Loucy (cell line): ENCODE results near the gene CTAGE8.
"Not testable (repeated sequence)": the region's sequence is repeated elsewhere in the genome, so short reads cannot be mapped to it uniquely, and the experiment has no call there.

ENCODE experiments used
- H2AFZ ChIP-seq: fragments of 200-600 bp; sonication (generic); 2 replicates; pipeline ENCODE4 v1.6.0; 2016; ENCODE audit warnings: antibody characterized with exemption, mild to moderate bottlenecking, low read length, moderate library complexity
- H3F3A ChIP-seq: fragments of 200-600 bp; 2 replicates; pipeline ENCODE4 v1.6.0; 2016; ENCODE audit warnings: antibody characterized with exemption, low read depth, mild to moderate bottlenecking
- H3K27me3 ChIP-seq: fragments of 200-600 bp; sonication (generic); 2 replicates; pipeline ENCODE4 v1.6.1; 2014; ENCODE audit warnings: low read length, mild to moderate bottlenecking; ENCODE audit not compliant: insufficient read depth, poor library complexity, severe bottlenecking
- H3K36me3 ChIP-seq: fragments of 200-600 bp; sonication (generic); 2 replicates; pipeline ENCODE4 v1.6.1; 2016; ENCODE audit warnings: low read length; ENCODE audit not compliant: insufficient read depth
- H3K4me1 ChIP-seq: fragments of 200-600 bp; sonication (generic); 2 replicates; pipeline ENCODE4 v1.5.1; 2014; ENCODE audit warnings: low read length, mild to moderate bottlenecking; ENCODE audit not compliant: insufficient read depth, poor library complexity, severe bottlenecking
- H3K4me2 ChIP-seq: fragments of 200-600 bp; sonication (generic); 2 replicates; pipeline ENCODE4 v1.6.0; 2014; ENCODE audit warnings: antibody characterized with exemption, low read length, low read depth, mild to moderate bottlenecking; ENCODE audit not compliant: poor library complexity, severe bottlenecking
- H3K4me3 ChIP-seq: fragments of 200-600 bp; sonication (generic); 2 replicates; pipeline ENCODE4 v1.5.1; 2014; ENCODE audit warnings: low read length, mild to moderate bottlenecking, mixed read lengths; ENCODE audit not compliant: poor library complexity, severe bottlenecking
- H3K79me2 ChIP-seq: fragments of 200-600 bp; sonication (generic); 2 replicates; pipeline ENCODE4 v1.6.1; 2014; ENCODE audit warnings: low read length; ENCODE audit not compliant: insufficient read depth
- H3K9ac ChIP-seq: fragments of 200-600 bp; sonication (generic); 2 replicates; pipeline ENCODE4 v1.6.0; 2014; ENCODE audit warnings: mild to moderate bottlenecking, low read depth, low read length, moderate library complexity; ENCODE audit not compliant: poor library complexity, severe bottlenecking
- H3K9me2 ChIP-seq: fragments of 200-600 bp; sonication (generic); replicated peaks from 2 replicates; pipeline ENCODE4 v1.6.1; 2016; ENCODE audit warnings: low read depth, low read length, mixed read lengths
- H3K9me3 ChIP-seq: fragments of 200-600 bp; sonication (generic); 2 replicates; pipeline ENCODE4 v1.6.1; 2014; ENCODE audit warnings: mild to moderate bottlenecking, antibody characterized with exemption, low read length, low read depth; ENCODE audit not compliant: insufficient read depth
- H4K20me1 ChIP-seq: fragments of 200-600 bp; sonication (generic); 2 replicates; pipeline ENCODE4 v1.6.0; 2014; ENCODE audit warnings: antibody characterized with exemption, low read length, mild to moderate bottlenecking; ENCODE audit not compliant: insufficient read depth, poor library complexity, severe bottlenecking

The CTAGE8 gene, protein sequence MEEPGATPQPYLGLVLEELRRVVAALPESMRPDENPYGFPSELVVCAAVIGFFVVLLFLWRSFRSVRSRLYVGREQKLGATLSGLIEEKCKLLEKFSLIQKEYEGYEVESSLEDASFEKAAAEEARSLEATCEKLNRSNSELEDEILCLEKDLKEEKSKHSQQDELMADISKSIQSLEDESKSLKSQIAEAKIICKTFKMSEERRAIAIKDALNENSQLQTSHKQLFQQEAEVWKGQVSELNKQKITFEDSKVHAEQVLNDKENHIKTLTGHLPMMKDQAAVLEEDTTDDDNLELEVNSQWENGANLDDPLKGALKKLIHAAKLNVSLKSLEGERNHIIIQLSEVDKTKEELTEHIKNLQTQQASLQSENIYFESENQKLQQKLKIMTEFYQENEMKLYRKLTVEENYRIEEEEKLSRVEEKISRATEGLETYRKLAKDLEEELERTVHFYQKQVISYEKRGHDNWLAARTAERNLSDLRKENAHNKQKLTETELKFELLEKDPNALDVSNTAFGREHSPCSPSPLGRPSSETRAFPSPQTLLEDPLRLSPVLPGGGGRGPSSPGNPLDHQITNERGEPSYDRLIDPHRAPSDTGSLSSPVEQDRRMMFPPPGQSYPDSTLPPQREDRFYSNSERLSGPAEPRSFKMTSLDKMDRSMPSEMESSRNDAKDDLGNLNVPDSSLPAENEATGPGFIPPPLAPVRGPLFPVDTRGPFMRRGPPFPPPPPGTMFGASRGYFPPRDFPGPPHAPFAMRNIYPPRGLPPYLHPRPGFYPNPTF

DNA sequence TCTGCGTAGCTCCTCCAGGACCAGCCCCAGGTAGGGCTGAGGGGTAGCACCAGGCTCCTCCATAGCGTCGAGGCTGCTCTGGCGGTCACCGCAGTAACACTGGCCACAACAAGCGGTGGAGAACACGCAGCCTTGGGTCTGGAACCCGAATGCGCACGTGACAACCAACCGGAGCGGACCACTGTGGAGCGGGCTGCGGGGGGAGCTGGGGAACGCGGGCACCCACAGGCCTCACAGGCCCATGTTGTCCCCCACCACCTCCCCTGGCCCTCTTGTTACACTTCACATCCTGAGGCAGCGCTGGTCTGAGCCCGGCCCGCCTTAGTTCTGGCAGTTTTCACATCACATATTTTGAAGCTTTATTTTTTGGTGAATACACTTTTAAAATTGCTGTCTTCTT, at the start of gene CTAGE8:
Gene CTAGE8, minus strand, starts transcription at position 101 of the 400 bp plus-strand sequence. Its CDS starts 38 bp downstream, at position 63.
- not testable (repeated sequence) for H3K27me3 ChIP-seq, H3K9me2 ChIP-seq, H4K20me1 ChIP-seq, H3K4me3 ChIP-seq, H3K4me2 ChIP-seq, H3K9ac ChIP-seq, H3K36me3 ChIP-seq, H3K4me1 ChIP-seq, H3K79me2 ChIP-seq, H3K9me3 ChIP-seq, H2AFZ ChIP-seq, H3F3A ChIP-seq

DNA sequence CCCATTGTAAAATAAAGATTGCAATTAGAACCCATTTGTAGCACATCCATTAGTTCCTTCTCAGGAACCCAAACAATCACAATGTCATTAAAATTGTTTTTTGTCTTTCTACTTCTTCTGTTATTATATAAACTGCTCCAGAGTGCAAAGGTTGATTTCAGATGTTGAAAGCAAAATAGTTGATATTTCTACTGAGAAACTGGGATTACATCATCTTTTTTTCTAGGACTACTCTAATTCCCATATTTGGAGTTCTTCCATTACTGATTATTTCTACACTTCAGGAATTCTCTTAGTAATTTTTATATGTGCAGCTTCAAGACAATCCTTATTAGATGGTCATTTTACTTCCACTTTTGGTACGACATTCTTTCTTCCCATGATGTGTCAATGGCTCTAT, 48.4 kb upstream of the CTAGE8 start:
- H3K4me3 ChIP-seq, H2AFZ ChIP-seq, H3K36me3 ChIP-seq, H4K20me1 ChIP-seq, H3K9me2 ChIP-seq, H3K9me3 ChIP-seq, H3F3A ChIP-seq, H3K79me2 ChIP-seq, H3K4me1 ChIP-seq, H3K27me3 ChIP-seq, H3K4me2 ChIP-seq, H3K9ac ChIP-seq: not testable (repeated sequence)

DNA sequence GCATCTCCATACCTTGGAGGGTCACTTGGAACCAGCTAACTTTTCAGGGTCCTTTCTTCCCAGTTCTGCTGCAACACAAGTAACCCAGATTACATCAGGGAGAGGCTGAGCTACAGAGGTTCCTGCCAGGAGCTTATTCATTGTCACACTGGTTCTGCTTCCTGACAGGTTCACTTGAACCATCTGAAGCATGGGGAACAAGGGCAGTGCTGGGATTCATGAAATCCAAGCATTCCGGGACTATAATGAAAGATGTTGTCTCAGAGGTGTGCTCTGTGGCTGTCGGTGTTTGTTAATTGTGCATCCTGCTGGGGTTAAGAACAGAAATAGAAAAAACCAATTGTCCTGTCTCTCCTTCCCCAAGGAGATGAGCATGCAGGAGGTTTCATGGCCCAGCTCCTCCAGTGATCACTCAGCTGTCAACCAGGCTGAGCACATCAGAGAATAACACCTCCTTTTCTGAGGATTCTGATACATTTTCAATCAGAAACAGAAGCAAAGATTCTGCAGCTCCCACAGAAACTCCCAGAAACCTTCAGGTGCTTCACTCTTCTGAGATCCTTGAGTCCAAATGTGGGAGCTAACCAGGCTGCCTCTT, 42.9 kb upstream of the CTAGE8 start, which contains the start of gene OR2A1:
Gene OR2A1, plus strand, starts transcription at position 548 of the 598 bp plus-strand sequence. CDS start 5,706 bp downstream, outside the sequence.
- H3K27me3 ChIP-seq, H3K4me2 ChIP-seq, H3K9me2 ChIP-seq, H3K4me1 ChIP-seq, H3K4me3 ChIP-seq, H3K79me2 ChIP-seq, H4K20me1 ChIP-seq, H3K9me3 ChIP-seq, H3K9ac ChIP-seq, H3K36me3 ChIP-seq, H2AFZ ChIP-seq, H3F3A ChIP-seq: not testable (repeated sequence)

DNA sequence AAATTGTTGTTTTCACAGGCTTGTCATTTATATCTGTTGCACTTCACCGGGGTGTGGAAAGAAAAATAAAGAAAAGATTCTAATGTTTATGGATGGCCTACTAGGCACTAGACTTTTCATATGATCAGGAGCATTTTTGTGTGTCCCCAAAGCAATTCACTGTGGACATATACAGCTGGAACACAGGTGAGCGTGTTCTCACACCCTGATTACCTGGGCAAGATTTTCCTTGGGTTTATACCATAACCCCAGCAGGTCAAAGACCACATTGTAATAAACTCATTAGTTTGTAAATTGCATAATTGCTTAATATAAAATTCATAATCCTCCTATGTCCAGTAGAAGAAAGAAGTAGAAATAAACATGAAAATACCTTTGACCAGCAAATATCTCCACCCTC, 42.1 kb upstream of the CTAGE8 start:
- not testable (repeated sequence) for H3K79me2 ChIP-seq, H3K36me3 ChIP-seq, H2AFZ ChIP-seq, H3K9ac ChIP-seq, H3K4me2 ChIP-seq, H3K4me1 ChIP-seq, H3K9me3 ChIP-seq, H4K20me1 ChIP-seq, H3K9me2 ChIP-seq, H3K27me3 ChIP-seq, H3K4me3 ChIP-seq, H3F3A ChIP-seq

DNA sequence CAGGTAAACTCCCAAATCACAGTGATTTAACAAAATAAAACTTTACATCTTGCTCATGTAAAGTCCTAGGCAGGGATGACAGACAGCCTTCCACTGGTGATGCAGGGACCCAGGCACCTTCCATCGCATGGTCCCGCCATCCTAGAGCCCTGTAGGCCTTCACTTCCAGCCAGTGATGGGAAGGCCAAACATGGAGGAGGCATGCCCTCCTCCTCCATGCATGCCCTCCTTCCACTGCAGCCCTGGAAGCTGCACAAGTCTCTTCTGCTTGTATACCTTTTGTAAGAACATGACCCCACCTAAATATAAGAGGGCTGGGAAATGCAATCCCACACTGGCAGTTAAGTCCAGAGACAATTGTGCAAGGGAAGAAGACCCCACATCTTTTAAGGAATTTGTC, 40.6 kb upstream of the CTAGE8 start:
- not testable (repeated sequence) for H3K9me2 ChIP-seq, H2AFZ ChIP-seq, H3K9ac ChIP-seq, H3K4me1 ChIP-seq, H3K4me2 ChIP-seq, H3K27me3 ChIP-seq, H3K36me3 ChIP-seq, H4K20me1 ChIP-seq, H3K79me2 ChIP-seq, H3F3A ChIP-seq, H3K9me3 ChIP-seq, H3K4me3 ChIP-seq

DNA sequence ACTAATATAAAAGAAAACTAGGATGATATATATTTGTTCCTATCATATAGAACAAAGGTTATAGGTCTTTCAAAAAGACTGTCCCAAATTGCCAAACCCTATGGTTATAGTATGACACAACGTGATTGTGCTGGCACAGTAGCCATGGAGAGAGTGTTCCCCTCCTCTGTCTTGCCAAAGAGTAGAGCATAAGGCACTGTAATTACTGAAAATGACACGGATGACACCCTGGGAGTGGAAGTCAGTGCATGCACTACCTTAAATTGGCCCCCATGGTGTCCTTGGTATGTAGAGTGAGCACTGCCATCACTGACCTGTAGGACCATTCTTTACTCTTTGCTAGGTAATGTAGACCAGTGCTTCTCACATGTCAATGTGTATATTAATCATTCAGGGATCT, 36.1 kb upstream of the CTAGE8 start:
- not testable (repeated sequence) for H3K9ac ChIP-seq, H3K36me3 ChIP-seq, H3K4me3 ChIP-seq, H4K20me1 ChIP-seq, H3F3A ChIP-seq, H3K4me1 ChIP-seq, H3K79me2 ChIP-seq, H3K27me3 ChIP-seq, H3K9me3 ChIP-seq, H3K9me2 ChIP-seq, H3K4me2 ChIP-seq, H2AFZ ChIP-seq

DNA sequence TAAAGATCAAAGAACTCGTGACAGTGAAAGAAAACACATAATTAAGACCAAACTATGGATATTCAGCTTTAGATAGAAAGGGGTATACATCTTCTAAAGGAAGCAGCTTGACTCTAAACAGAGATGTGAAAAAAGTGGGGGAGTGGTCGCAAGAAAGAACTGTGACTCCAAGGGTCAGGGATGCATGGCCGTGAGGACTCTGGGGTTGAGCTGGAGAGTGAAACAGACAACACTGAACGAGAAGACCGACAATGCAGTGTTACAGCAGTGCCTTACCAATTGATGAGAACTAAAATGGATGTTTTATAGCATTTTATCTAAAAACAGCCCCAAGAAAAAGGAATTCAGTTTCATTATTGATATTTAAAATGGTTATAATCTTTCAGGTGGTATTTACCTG, 34.5 kb upstream of the CTAGE8 start:
- H3K27me3 ChIP-seq, H3K9me2 ChIP-seq, H3K4me1 ChIP-seq, H3K9ac ChIP-seq, H3K79me2 ChIP-seq, H3F3A ChIP-seq, H3K4me3 ChIP-seq, H3K9me3 ChIP-seq, H4K20me1 ChIP-seq, H2AFZ ChIP-seq, H3K4me2 ChIP-seq, H3K36me3 ChIP-seq: not testable (repeated sequence)
